C4-2B (cell line): ENCODE measurements around the gene ARHGAP12.

Source experiments
- ZFX ChIP-seq: fragments of 450-650 bp; IDR thresholded peaks from 2 replicates; pipeline ENCODE4 v1.6.1; 2017
- TF ChIP-seq, protein P1 (sequence below): fragments of 450-650 bp; conservative IDR thresholded peaks from 2 replicates; pipeline ENCODE4 v1.5.1; 2017; ENCODE audit warnings: mild to moderate bottlenecking

DNA sequence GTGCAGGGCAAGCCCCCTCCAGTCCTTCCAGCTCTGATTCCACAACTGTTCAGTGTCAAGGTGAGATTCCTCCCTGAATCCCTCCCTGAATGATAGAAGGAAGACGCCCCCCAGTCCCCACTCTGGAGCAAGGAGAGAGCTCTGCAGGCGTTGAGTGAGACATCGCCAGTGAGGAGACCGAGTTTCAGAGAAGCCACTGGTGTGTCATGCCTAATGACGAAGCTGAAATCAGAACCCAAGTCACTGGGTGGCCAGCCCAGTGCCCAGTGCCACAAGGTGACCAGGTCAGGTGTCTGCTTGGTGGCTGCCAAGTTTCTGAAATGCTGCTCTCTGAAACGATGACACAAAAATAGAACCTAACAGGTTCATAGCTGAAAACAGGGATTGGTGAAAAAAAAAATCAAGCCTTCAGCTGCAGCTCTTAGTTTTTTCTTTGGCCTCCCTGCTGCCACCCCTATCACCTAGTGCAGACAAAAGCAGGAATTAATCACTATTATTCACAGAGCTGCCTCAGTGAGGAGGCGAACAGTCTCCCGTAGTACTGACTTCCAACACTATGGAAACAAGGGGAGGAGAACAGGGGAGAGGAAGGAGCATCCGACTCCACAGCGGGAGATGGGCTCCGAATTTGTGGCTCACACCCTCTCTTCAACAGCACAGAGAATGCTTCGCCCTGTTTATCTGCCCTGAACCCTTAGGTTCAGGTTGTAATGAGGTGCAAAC, 153.5 kb downstream of the ARHGAP12 start:
- TF ChIP-seq, protein P1, sequence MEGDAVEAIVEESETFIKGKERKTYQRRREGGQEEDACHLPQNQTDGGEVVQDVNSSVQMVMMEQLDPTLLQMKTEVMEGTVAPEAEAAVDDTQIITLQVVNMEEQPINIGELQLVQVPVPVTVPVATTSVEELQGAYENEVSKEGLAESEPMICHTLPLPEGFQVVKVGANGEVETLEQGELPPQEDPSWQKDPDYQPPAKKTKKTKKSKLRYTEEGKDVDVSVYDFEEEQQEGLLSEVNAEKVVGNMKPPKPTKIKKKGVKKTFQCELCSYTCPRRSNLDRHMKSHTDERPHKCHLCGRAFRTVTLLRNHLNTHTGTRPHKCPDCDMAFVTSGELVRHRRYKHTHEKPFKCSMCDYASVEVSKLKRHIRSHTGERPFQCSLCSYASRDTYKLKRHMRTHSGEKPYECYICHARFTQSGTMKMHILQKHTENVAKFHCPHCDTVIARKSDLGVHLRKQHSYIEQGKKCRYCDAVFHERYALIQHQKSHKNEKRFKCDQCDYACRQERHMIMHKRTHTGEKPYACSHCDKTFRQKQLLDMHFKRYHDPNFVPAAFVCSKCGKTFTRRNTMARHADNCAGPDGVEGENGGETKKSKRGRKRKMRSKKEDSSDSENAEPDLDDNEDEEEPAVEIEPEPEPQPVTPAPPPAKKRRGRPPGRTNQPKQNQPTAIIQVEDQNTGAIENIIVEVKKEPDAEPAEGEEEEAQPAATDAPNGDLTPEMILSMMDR = no peak
- TF ChIP-seq ZFX = no peak
